ENCODE measurements around the gene PPM1A. TPM values are rescaled to one million over a fixed set of nuclear protein-coding genes. Genes with fewer than 3 reads are reported as not detected.

The PPM1A gene
- total RNA-seq, 4 donors from 2014 or later, result 47.7 to 68.2 (median 53.5) TPM

DNA sequence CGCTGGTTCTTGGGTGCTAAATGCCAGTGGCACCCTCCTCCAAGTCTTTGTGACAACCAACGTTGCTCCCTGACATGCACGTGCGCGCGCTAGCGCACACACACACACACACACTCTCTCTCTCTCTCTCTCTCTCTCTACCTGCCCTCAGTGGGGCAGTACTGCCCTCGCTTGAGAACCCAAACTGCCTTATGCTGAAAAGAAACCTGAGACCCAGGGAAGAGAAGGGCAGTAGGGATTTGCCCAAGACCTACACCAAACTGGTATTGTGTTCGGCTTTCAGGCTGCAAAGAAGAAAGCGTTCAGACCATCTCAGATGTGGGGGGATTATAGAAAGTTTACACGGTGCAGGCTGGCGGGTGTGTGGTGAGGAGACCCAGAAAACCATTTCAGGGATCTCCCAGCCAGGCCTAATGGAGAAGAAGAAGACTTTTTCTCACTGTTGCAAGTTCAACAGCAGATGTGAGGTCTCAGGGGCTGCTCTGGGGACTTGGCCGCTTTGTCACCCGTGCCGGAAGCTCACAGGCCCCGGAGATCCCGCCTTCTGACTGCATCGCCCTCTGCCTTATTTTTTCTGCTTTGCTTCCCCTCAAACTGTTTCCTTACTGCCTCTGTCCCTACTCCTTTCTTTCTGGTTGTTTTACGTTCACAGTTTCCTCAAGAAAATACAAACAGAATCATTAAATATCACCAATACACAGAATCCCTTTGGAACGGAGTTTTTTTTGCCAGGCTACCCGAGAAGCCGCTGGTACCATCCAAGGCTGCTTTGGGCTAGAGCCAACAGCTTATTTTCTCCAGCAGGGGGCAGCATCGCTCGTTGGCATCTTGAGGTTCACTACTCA, 82.4 kb downstream of the PPM1A start:
- TF ChIP-seq, protein P1, sequence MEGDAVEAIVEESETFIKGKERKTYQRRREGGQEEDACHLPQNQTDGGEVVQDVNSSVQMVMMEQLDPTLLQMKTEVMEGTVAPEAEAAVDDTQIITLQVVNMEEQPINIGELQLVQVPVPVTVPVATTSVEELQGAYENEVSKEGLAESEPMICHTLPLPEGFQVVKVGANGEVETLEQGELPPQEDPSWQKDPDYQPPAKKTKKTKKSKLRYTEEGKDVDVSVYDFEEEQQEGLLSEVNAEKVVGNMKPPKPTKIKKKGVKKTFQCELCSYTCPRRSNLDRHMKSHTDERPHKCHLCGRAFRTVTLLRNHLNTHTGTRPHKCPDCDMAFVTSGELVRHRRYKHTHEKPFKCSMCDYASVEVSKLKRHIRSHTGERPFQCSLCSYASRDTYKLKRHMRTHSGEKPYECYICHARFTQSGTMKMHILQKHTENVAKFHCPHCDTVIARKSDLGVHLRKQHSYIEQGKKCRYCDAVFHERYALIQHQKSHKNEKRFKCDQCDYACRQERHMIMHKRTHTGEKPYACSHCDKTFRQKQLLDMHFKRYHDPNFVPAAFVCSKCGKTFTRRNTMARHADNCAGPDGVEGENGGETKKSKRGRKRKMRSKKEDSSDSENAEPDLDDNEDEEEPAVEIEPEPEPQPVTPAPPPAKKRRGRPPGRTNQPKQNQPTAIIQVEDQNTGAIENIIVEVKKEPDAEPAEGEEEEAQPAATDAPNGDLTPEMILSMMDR (IDR thresholded peaks at IDR 0.05; ENCODE audit: low read depth), result no peak

DNA sequence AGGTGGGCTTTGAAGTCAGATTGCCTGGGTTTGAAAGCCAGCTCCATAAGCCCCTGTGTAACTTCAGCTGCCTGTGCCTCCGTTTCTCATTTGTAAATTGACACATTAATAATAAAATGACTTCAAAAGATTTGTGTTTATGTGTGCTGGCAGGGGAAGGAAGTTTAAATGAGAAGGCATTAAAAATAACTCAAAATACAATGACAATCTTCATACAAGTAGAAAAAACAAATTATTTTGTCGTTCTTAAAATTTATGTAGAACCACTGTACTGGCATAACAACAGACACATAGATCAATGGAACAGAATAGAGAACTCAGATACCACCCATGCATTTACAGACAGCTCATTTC, 83.0 kb downstream of the PPM1A start:
- TF ChIP-seq, protein P1 (IDR thresholded peaks at IDR 0.05; ENCODE audit: low read depth), result no peak

DNA sequence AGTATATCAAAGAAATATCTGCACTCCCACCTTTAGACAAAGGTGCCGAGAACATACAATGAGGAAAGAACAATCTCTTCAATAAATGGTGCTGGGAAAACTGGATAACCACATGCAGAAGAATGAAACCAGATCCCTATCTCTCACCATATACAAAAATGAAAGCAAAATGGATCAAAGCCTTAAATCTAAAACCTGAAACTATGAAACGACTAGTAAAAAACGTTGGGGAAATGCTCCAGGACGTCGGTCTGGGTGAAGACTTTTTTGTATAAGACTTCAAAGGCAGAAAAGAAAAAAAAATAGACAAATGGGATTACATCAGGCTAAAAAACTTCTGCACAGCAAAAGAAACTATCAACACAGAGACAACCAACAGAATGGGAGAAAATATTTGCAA, 83.8 kb downstream of the PPM1A start:
- TF ChIP-seq, protein P1 (IDR thresholded peaks at IDR 0.05; ENCODE audit: low read depth), result no peak

DNA sequence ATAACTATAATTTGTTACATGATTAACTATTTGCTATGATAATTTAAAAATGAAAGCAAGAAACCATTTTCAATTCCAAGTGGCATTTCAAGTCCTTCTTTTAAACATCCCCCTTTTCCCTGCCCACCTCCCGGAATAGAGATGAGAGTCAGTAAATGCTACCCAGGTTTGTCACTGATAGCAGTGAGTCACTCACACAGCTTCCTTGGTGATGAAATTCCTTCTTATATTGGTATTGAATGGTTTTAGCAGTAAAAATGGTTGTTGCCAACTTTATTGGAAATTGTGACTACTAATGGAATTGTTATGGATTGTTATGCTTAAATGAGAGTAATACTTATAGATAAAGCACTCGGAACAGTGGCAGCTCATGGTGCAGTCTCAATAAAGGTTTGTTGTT, 90.5 kb downstream of the PPM1A start:
- TF ChIP-seq, protein P1 (IDR thresholded peaks at IDR 0.05; ENCODE audit: low read depth), result no peak

DNA sequence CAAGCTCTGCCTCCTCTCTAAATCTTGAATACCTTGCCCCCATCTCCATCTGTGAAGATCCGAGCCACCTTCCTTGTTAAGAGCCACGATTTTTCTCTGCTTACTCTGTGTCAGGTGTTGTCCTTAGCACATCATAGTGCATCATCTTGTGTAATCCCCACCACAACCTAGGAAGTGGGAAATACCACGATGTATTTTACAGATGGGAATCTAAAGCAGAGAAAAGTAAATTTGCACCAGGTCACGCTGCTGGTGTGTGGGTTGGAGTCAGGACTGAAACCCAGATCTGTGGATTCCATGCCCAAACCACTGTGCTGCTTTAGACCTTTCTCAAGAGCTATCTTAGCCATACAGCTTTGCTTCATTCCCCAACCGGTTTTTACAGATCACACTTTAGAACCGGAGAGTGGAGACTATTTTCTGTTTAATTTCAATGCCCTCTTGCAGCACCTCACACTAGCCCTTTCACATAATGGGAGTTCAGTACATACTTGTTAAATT, 94.6 kb downstream of the PPM1A start:
- TF ChIP-seq, protein P1 (IDR thresholded peaks at IDR 0.05; ENCODE audit: low read depth), result no peak

DNA sequence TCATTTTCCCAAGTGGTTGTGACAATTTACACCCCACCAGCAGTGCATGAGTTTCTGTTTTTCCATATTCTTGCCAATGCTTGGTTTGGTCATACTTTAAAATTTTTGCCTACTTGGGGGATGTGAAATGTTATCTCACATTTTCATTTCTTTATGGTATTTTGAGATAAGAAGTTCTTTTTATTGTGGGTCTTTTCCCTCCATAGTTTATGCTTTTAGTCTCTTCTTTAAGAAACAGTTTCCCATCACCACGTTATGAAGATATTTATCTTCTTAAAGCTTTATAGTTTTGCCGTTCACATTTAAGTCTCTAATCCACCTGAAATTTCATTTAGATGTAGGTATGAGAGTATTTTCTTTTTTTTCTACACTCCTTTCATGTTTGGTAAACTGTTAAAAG, 95.7 kb downstream of the PPM1A start:
- TF ChIP-seq, protein P1 (IDR thresholded peaks at IDR 0.05; ENCODE audit: low read depth), result no peak

DNA sequence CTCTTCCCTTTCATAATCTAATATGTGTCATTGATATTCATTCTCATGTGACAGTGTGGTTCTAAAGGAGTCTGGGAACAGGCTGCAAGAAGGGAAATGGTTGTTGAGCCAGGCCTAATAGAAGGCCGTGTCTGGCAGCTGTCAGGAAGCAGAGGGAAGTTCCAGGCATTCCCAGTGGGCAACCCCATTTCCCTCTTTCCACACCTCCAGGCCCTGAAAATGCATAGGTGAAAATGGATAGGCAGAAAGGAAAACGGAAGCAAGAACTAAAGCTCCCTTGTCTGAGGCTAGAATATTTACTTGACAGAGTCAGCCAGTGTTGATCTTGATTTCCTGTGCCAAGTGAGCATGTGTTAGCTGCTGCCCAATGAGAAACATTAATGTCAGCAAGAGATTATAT, 97.7 kb downstream of the PPM1A start:
- TF ChIP-seq, protein P1 (IDR thresholded peaks at IDR 0.05; ENCODE audit: low read depth), result no peak

All from subcutaneous adipose tissue (tissue), 4 donors.